RWPE2 (cell line): ENCODE results near the gene COA3.
A peak's percentile ranks its signal among the peaks of the same experiment; 100 is the strongest.

Source experiments
- ATAC-seq: fragments of 200-7000 bp; cut with Tn5 transposase; 3 replicates; pipeline ENCODE4 v1.9.1; 2021; ENCODE audit warnings: low read depth
- DNase-seq: peaks from one replicate; pipeline ENCODE4 v3.0.0-alpha.2; 2020; ENCODE audit warnings: low spot score
- H3K27ac ChIP-seq: fragments of 450-650 bp; 2 replicates; pipeline ENCODE4 v1.5.1; 2017; ENCODE audit warnings: mild to moderate bottlenecking; ENCODE audit not compliant: poor library complexity, severe bottlenecking
- H3K27me3 ChIP-seq: fragments of 250-450 bp; sonication (Bioruptor Pico); 2 replicates; pipeline ENCODE4 v1.5.1; 2021; ENCODE audit warnings: mild to moderate bottlenecking, moderate library complexity; ENCODE audit not compliant: insufficient read depth, poor library complexity, severe bottlenecking
- H3K36me3 ChIP-seq: fragments of 250-450 bp; sonication (Bioruptor Pico); 2 replicates; pipeline ENCODE4 v1.5.1; 2020; ENCODE audit warnings: low read depth, mild to moderate bottlenecking, moderate library complexity
- H3K4me1 ChIP-seq: fragments of 250-450 bp; sonication (Bioruptor Pico); 2 replicates; pipeline ENCODE4 v1.5.1; 2021; ENCODE audit warnings: mild to moderate bottlenecking, moderate library complexity; ENCODE audit not compliant: insufficient read depth, poor library complexity, severe bottlenecking
- H3K4me3 ChIP-seq: fragments of 250-450 bp; sonication (Bioruptor Pico); 2 replicates; pipeline ENCODE4 v1.5.1; 2021; ENCODE audit warnings: mild to moderate bottlenecking, moderate library complexity; ENCODE audit not compliant: severe bottlenecking
- H3K9me3 ChIP-seq: fragments of 250-450 bp; sonication (Bioruptor Pico); 2 replicates; pipeline ENCODE4 v1.5.1; 2021; ENCODE audit warnings: mild to moderate bottlenecking, moderate library complexity; ENCODE audit not compliant: severe bottlenecking
- CTCF ChIP-seq: fragments of 450-650 bp; IDR thresholded peaks from one replicate; pipeline ENCODE4 v1.5.1; 2017; ENCODE audit warnings: mild to moderate bottlenecking, moderate library complexity; ENCODE audit not compliant: poor library complexity, severe bottlenecking

The COA3 gene

GRCh38 chr17:42759982-42760651, 38.4 kb downstream of the COA3 start:
- Histone ChIP-seq H3K9me3 (no peaks in the 10 kb centered on the region), H3K27ac (no peak overlapping the region), H3K4me3 (no peak overlapping the region), H3K27me3 (peaks cover 8% of the 10 kb centered on the region), H3K4me1 (no peaks in the 10 kb centered on the region), H3K36me3 (no peaks in the 10 kb centered on the region)
- no peak for TF ChIP-seq CTCF
- ATAC-seq (no peak), DNase-seq (no peak)

- ATAC-seq (peak; percentile 59), DNase-seq (no peak)
- no peaks in the 10 kb centered on the region for H3K27me3 ChIP-seq
- no peaks in the 10 kb centered on the region for H3K4me1 ChIP-seq
- no peak for TF ChIP-seq CTCF
- no peak overlapping the region for H3K4me3 ChIP-seq
- no peaks in the 10 kb centered on the region for H3K9me3 ChIP-seq
- H3K27ac ChIP-seq: no peak overlapping the region
- H3K36me3 ChIP-seq: no peaks in the 10 kb centered on the region
Measured at GRCh38 chr17:42754782-42755181, 43.7 kb downstream of the COA3 start.

GRCh38 chr17:42751628-42752027, 46.9 kb downstream of the COA3 start:
- TF ChIP-seq CTCF: no peak
- Histone ChIP-seq H3K4me3 (no peak overlapping the region), H3K9me3 (no peaks in the 10 kb centered on the region), H3K4me1 (no peaks in the 10 kb centered on the region), H3K36me3 (no peaks in the 10 kb centered on the region), H3K27me3 (no peaks in the 10 kb centered on the region), H3K27ac (no peak overlapping the region)
- ATAC-seq: no peak
- no peak for DNase-seq

GRCh38 chr17:42750739-42751344, 47.7 kb downstream of the COA3 start:
- DNase-seq (no peak), ATAC-seq (no peak)
- H3K27ac ChIP-seq: no peak overlapping the region
- no peaks in the 10 kb centered on the region for H3K4me1 ChIP-seq
- TF ChIP-seq CTCF: no peak
- no peaks in the 10 kb centered on the region for H3K36me3 ChIP-seq
- H3K27me3 ChIP-seq: no peaks in the 10 kb centered on the region
- no peak overlapping the region for H3K4me3 ChIP-seq
- H3K9me3 ChIP-seq: no peaks in the 10 kb centered on the region
